ENCODE measurements around the gene SMLR1. TPM values are rescaled to one million over a fixed set of nuclear protein-coding genes. Genes with fewer than 3 reads are reported as not detected.
A peak's percentile ranks its signal among the peaks of the same experiment; 100 is the strongest.

SMLR1 gene
- total RNA-seq, 1 donor from 2014 or later, result 0.79 TPM

DNA sequence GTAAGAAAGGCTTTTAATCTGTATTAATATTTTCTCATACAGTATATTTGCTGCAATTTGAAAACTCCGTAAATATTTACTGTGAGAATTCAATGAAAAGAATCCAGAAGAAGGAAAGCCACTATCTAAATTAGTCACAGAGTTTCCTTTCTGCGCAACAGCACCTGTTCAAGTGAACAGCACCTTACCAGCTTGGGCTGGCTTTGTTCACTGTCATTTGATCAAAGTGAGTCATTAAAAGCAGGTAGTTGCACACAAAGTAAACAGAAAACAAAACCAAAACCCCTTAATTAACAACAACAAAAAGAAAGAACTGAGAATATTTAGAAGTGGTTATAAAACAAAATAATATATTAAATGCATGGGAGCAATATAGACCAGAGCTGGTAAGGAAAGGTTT, 12.8 kb downstream of the SMLR1 start:
- no peaks in the 10 kb centered on the region for H3K27me3 Mint-ChIP-seq
- H3K27ac Mint-ChIP-seq, result no peak overlapping the region
- DNase-seq (ENCODE audit: low spot score, unreplicated experiment), result no peak

DNA sequence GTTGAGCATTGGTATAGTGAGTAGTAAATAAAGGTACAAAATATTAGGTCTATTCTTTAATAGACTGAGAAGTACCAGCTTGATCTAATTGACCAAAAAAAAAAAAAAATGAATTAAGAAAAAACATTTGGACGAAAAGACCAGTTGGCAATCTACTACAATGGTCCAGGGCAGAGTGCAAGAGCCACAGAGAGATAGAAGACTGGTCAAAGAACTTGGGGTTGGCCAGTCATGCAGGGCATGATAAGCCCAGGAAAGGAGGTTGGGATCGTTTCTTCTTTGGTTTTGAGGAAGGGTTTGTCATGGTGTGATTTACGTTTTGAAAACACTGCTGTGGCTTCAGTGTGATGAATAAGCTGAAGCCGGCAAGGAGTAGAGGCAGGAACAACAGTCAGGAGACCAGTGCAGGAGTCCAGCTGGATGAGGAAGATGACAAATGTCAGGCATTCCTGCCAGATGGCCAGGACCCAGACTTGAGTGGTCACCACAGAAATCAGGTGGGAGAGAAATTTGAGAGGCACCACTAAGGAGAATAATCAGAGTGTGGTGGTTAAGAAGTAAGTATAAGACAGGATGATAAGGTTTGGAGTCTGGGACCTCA, 14.0 kb downstream of the SMLR1 start:
- H3K27ac Mint-ChIP-seq, result no peak overlapping the region

More for the DNA sequence above, 12.8 kb downstream of the SMLR1 start:
- Mint-ChIP-seq H3K9me3 (ENCODE audit: low read depth) (no peaks in the 10 kb centered on the region), H3K4me1 (ENCODE audit: low read depth) (peaks cover 11% of the 10 kb centered on the region), H3K36me3 (ENCODE audit: insufficient read depth) (peaks cover 1% of the 10 kb centered on the region), H3K4me3 (ENCODE audit: low read depth) (no peak overlapping the region)
- TF ChIP-seq, protein P1, sequence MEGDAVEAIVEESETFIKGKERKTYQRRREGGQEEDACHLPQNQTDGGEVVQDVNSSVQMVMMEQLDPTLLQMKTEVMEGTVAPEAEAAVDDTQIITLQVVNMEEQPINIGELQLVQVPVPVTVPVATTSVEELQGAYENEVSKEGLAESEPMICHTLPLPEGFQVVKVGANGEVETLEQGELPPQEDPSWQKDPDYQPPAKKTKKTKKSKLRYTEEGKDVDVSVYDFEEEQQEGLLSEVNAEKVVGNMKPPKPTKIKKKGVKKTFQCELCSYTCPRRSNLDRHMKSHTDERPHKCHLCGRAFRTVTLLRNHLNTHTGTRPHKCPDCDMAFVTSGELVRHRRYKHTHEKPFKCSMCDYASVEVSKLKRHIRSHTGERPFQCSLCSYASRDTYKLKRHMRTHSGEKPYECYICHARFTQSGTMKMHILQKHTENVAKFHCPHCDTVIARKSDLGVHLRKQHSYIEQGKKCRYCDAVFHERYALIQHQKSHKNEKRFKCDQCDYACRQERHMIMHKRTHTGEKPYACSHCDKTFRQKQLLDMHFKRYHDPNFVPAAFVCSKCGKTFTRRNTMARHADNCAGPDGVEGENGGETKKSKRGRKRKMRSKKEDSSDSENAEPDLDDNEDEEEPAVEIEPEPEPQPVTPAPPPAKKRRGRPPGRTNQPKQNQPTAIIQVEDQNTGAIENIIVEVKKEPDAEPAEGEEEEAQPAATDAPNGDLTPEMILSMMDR (IDR thresholded peaks at IDR 0.05; ENCODE audit: unreplicated experiment), result no peak

DNA sequence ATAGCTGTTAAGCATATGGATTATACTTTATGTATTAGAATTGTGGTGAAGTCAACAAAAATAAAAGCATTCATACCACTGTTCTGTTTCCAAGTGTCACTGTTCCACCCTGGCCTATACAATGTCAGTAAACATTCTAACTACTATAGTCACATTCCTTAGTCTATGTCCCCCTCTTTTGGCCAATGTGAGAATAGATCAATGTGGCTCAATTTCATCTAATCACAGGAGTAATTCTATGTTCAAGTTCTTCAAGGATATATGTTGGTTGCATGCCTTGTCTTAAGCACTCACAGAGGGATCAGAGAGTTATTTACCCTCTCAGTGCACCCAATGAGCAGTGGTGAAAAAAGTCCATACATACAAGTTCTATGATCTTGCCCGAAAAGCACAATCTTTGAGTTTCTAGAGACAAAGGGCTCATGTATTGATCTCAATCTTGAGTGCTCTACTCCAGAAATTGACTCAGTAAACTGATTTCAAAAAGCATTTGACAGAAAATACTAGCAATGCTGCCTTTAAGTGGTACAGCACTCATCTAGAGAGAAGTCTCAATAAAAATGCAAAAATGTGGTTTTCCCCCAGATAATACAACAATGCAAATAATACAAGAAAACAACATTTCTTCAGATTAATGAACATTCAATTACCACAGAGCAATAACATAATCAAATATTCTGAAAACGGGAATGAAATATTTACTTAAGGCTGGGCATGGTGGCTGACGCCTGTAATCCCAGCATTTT, 16.5 kb downstream of the SMLR1 start:
- Mint-ChIP-seq H3K4me3 (ENCODE audit: low read depth) (no peak overlapping the region), H3K36me3 (ENCODE audit: insufficient read depth) (peaks cover 1% of the 10 kb centered on the region), H3K4me1 (ENCODE audit: low read depth) (peaks cover 11% of the 10 kb centered on the region), H3K27me3 (no peaks in the 10 kb centered on the region), H3K27ac (no peak overlapping the region), H3K9me3 (ENCODE audit: low read depth) (no peaks in the 10 kb centered on the region)
- TF ChIP-seq, protein P1 (IDR thresholded peaks at IDR 0.05; ENCODE audit: unreplicated experiment), result peak; percentile 78
- no peak for DNase-seq (ENCODE audit: low spot score, unreplicated experiment)

More for the DNA sequence above, 14.0 kb downstream of the SMLR1 start:
- H3K9me3 Mint-ChIP-seq (ENCODE audit: low read depth), result no peaks in the 10 kb centered on the region
- peaks cover 1% of the 10 kb centered on the region for H3K36me3 Mint-ChIP-seq (ENCODE audit: insufficient read depth)
- no peaks in the 10 kb centered on the region for H3K27me3 Mint-ChIP-seq
- TF ChIP-seq, protein P1 (IDR thresholded peaks at IDR 0.05; ENCODE audit: unreplicated experiment), result no peak
- no peak for DNase-seq (ENCODE audit: low spot score, unreplicated experiment)
- peaks cover 11% of the 10 kb centered on the region for H3K4me1 Mint-ChIP-seq (ENCODE audit: low read depth)
- H3K4me3 Mint-ChIP-seq (ENCODE audit: low read depth), result no peak overlapping the region

DNA sequence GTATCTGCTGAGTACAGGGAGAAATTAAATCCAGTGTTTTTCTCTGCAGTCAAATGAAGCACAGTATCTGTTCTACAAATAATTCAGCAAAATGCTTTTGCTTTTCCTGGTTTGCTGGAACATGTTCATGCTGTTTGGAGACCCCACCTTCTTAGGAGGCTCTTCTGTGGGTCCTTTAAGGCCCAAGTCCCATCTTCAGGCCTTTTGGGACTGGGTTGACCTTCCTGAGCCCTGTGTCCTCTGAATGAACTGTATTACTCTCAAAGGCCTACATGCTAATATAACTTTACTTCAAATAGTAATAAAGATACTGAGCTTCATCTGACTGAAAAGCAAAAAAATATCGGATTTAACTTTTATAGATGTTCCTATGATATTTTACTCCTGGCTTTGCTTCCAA, 19.3 kb downstream of the SMLR1 start:
- TF ChIP-seq, protein P1 (IDR thresholded peaks at IDR 0.05; ENCODE audit: unreplicated experiment), result no peak

DNA sequence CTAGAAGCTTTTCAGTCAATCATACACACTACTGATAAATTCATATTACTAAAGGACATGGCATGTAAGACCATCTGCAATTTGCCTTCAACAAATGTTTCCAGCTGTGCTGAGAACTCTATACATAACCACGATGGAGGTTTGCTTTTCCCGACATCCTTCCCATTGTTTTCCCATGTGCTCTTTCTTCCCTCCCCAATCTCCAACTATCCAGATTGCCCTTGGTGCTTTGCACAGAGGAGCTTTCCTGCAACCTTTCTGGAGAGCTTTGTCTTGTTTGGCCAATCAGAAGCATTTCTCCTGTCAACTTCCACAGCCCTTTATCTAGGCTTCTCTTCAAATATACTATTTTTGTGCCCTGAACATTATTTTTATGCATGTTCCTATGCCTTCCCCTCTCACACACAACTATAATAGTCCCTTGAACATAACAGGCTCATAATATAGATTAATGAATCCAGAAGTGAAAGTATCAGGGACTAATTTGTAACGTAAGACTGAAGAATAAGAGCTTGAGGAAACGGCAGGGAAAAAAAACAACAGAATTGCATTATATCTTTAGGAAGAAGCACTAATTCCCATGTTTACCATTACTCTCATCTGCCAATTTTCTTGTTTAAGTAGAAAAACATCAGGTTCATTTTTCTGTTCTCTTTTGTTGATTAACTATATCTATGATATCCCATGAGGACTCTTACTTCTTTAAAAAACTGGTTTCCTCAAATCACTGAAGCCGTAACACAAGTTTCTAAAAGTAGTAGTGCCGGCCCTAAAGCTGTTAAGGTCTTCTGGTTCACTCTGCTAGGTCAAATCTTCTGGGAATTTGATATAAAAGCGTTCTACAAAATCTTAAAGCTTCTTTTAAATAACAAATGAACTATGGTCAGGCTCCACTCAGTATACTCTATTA, 20.1 kb downstream of the SMLR1 start:
- TF ChIP-seq, protein P1 (IDR thresholded peaks at IDR 0.05; ENCODE audit: unreplicated experiment), result no peak
- no peak overlapping the region for H3K27ac Mint-ChIP-seq
- no peaks in the 10 kb centered on the region for H3K36me3 Mint-ChIP-seq (ENCODE audit: insufficient read depth)
- DNase-seq (ENCODE audit: low spot score, unreplicated experiment), result no peak
- peaks cover 8% of the 10 kb centered on the region for H3K27me3 Mint-ChIP-seq
- H3K4me3 Mint-ChIP-seq (ENCODE audit: low read depth), result no peak overlapping the region
- no peaks in the 10 kb centered on the region for H3K9me3 Mint-ChIP-seq (ENCODE audit: low read depth)
- peaks cover 10% of the 10 kb centered on the region for H3K4me1 Mint-ChIP-seq (ENCODE audit: low read depth)

More for the DNA sequence above, 19.3 kb downstream of the SMLR1 start:
- H3K27me3 Mint-ChIP-seq, result peaks cover 4% of the 10 kb centered on the region
- no peak overlapping the region for H3K4me3 Mint-ChIP-seq (ENCODE audit: low read depth)
- peaks cover 1% of the 10 kb centered on the region for H3K36me3 Mint-ChIP-seq (ENCODE audit: insufficient read depth)
- no peak for DNase-seq (ENCODE audit: low spot score, unreplicated experiment)
- H3K27ac Mint-ChIP-seq, result no peak overlapping the region
- peaks cover 11% of the 10 kb centered on the region for H3K4me1 Mint-ChIP-seq (ENCODE audit: low read depth)
- H3K9me3 Mint-ChIP-seq (ENCODE audit: low read depth), result no peaks in the 10 kb centered on the region
